ENCODE results near the gene GSG1L.

Gene GSG1L

DNA sequence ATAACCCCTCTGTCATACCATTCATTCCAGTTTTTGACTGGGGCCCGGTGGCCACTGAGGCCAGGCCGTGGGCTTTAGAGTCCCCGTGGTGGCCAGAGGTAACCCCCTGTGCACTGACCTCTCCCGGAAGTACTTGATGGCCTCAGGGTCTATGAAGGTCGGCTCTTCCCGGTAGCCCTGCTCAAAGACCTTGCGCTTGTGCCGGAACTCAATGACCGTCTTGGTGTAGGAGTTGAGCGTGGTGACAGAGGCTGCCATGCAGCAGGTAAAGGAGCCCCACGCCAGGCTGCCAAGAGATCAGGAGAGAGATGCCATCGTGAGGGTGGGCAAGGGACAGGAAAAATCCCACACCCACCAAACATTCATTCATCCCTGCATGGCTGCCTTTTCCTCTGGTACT, 234.8 kb downstream of the GSG1L start:
- no peak for DNase-seq (ENCODE audit: insufficient read length, low spot score)
- FAIRE-seq = no peak

DNA sequence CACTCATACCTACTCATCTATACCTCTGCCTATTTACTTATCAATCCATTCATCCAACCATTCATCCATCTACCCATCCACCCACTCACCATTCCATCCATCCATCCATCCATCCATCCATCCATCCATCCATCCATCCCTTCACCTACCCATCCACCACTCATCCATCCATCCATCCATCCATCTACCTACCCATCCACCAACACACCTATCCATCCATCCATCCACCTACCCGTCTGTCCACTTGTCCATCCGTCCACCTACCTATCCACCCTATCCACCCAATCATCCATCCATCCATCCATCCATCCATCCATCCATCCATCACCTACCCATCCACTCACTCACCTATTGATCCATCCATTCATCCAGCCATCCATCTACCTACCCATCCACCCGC, 235.7 kb downstream of the GSG1L start:
- DNase-seq (ENCODE audit: insufficient read length, low spot score) = no peak
- no peak for FAIRE-seq

DNA sequence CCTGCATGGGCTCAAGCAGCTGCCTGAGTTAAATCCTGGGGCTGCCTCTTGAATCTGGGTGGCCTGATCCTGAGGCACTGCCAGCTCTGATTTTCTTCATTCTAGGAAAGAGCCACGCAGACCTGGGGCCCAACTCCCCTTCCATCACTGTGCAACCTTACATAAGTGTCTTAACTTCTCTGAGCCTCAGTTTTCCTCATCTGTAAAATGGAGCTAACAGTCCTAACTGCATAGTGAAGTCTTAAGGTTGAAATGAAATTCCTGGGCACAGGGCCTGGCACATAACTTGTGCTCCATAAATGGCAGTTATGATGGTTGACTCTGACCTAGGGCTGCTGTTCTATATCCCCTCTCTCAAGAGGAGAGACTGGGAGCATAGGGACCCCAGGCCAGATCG, 236.6 kb downstream of the GSG1L start:
- DNase-seq (ENCODE audit: insufficient read length, low spot score) (no peak), FAIRE-seq (no peak)

DNA sequence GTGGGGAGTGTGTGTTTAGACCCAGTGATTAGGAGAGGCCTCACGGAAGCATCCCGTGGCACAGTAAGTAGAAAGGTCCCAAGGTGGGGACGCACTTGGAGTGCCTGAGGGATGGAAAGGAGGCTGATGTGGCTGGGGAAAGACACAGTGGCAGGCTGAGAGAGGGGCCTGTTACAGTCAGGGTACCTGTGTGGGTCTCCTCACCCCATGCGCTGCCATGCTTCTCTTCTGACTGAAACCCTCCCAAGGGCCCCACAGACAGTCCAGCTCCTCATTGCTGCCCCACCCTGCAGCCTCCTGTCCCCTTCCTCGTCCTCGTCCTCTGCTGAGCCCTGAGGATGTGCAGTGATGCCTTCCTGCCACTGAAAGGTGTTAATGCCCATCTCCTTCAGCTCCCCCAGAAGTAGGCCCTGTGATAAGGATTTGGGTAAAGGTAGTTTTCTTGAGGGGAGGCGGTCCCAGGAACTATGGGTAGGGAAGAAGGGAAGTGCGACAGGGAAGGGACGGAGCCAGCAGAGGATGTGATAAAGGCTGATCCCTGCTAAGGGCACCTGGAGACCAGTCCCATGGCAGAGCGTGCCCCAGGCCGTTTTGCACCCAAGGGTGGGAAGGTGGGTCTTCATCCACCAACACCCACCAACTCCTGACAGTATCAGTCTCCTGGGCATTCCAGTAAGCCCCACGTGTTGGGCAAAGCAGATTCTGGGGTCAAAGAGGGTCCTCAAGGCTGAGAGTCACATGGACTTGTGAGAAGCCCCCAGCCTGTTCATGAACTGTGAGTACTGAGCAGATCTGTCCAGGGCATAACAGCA, 237.2 kb downstream of the GSG1L start:
- no peak for FAIRE-seq
- no peak for DNase-seq (ENCODE audit: insufficient read length, low spot score)

DNA sequence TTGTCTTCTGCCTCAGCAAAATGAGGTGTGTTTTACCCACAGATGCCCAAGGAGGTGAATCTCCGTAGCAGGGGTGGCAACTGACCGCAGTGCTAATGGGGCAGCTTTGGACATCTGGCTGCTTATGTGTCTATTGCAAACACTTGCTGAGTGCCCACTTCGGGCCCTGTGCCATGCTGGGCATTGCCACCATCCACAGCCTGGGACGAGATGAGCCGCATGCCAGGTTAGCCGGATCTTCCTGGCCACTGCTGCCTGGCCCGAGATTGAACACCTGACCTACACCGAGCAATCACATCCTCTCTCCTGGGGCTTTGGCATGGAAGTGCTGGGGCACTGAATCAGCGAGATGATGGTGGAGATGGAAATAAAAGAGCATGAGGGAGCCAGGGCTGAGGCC, 238.7 kb downstream of the GSG1L start:
- no peak for FAIRE-seq

DNA sequence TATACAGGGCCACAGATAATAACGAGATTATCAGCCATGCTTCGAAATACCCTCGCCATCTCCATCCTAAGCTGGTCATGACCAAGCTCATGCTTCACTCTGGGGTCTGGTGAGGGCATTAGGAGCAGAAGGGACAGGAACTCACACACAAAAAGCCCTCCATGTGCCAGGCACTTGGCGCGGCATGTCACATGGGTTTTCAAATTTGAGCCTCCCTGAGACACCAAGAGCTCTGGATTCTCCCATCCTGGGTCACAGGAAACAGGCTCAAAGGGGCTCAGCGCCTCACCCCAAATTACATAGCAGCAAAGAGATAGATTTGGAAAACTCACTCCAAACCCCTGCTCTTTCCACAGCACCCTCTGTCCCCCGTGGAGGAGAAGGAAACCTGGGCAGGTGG, 239.5 kb downstream of the GSG1L start:
- FAIRE-seq (no peak), DNase-seq (ENCODE audit: insufficient read length, low spot score) (no peak)

More for the DNA sequence above, 238.7 kb downstream of the GSG1L start:
- no peak for DNase-seq (ENCODE audit: insufficient read length, low spot score)

DNA sequence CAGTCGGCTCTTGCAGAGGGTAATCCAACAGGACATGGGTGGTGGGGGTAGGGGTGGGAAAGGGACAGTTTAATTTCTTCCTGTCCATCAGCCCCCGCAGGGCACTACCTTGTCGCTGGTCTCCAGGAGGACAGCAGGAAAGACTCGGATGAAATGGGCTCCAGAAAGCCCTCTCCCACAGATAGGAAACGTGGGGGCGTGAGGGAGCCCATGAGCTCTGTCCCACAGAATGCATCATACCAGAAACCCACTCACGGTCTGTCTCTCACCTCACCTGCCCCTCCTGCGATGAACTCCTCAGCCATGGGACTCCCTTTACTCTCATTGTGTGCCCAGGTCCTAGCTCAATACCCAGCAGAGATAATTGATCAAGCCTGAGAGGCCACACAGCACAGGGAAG, 240.1 kb downstream of the GSG1L start:
- DNase-seq (ENCODE audit: insufficient read length, low spot score) = no peak
- no peak for FAIRE-seq

DNA sequence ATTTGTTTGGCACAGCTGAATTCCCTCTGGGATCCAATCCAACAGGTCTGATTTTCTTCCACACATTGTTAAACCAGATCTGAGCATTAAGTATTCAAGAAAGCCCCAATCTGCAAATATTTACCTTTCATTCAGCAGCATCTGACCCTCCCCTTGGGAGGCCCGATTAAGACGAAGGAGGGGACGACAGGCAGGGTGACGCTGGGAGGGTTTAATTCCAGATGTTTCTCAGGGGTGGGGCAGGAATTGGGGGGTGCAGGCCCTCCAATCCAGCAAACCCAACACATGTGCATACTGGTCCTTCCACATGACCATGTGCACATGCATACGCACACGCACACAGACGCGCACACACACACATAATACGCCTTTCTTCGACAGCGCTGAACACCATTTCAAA, 240.5 kb downstream of the GSG1L start:
- no peak for DNase-seq (ENCODE audit: insufficient read length, low spot score)
- FAIRE-seq = no peak

DNA sequence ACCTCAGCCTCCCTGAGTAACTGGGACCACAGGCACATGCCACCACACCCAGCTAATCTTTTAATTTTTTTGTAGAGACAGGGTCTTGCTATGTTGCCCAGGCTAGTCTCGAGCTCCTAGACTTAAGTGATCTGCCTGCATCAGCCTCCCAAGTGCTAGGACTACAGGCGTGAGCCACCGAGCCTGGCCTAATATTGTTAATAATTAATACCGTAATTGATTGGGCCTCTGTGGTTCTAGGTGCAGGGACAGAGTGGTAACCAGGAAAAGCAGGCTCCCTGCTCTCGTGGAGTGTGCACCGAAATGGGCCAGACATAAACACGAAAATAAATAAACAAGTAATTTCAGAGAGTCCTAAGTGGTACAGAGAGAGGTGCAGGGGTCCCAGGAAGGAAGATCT, 241.0 kb downstream of the GSG1L start:
- no peak for FAIRE-seq
- DNase-seq (ENCODE audit: insufficient read length, low spot score) = no peak

DNA sequence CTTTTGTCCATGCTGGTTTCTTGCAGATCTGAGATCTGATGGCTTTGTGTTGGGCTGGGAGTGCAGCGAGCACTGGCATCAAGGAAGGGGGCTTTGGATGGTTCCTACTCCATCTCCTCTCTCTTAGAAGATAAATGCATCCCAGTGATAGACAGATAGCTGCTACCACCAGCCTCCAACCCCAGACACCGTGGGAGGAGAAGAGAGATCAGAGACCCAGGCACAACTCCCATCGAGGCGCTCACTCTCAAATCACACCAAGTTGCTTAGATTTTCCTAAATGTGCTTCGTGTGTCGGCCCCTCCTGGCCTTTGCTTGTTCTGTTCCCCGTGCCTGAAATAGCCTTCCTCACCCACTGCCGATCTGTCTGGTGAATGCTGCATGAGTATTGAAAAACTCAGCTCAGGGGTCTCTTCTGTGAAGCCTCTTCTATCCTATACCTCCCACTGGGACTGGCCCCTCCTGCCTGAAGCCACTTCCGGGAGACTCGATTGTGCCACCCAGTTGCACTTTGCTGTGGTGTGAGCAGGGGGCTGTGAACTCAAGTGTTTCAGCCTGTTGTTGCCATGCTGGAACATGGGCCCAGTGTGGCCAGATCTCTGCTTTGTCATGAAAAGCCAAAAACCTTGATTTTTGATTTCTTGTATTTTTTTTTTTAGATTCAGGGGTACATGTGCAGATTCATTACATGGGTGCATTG, 242.7 kb downstream of the GSG1L start:
- FAIRE-seq (no peak), DNase-seq (ENCODE audit: insufficient read length, low spot score) (no peak)

DNA sequence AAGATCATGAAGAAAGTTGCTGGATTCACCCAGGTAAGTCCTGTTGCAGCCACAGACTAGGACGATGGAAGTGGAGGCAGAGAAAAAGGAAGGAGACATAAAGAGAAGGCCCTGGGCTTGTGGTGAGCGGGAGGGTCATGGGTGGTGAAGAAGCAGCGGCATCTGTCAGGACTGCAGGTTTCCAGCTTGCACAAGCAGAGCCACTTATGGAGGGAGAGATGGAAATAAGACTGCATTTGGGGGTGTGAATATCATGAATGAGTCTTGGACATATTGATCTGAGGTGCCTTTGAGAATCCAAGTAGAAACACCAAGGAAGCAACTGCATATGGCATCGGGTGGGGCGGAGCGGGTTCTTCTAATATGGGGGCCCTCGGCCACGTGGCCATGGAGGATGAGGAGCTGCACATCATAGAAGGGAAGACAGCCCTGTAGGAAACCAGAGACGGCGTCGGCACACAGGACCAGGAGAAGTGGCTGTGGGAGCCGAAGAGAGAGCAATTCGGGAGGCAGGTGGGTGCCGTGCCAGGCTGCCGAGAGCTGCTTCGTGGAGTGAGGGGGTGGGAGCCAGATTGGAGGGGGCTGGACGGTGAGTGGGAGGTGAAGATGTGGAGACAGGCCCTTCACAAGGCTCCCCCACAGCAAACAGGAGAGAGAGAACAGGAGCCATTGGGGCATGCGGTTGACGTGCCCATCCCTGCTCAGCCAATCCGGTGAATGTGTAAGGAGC, 243.5 kb downstream of the GSG1L start:
- DNase-seq (ENCODE audit: insufficient read length, low spot score) (no peak), FAIRE-seq (no peak)

DNA sequence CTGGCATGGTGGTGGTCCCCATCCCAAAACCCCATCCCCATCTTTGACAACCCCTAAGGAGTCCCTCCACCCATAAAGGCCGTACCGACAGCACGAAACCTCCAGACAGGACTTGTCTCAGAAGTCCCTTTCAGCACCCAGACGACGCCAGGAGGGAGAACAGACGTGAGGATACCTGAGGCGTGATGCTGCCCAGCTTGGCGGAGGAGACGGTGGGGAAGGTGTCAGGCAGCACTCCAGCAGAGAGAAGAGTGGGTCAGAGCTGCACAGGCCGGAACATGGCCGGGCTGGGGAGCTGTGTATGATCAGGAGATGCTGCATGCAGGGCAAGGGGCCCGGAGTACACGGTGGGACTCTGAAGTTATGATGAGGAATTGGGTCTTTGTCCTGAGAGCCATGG, 244.2 kb downstream of the GSG1L start:
- FAIRE-seq (no peak), DNase-seq (ENCODE audit: insufficient read length, low spot score) (no peak)

DNA sequence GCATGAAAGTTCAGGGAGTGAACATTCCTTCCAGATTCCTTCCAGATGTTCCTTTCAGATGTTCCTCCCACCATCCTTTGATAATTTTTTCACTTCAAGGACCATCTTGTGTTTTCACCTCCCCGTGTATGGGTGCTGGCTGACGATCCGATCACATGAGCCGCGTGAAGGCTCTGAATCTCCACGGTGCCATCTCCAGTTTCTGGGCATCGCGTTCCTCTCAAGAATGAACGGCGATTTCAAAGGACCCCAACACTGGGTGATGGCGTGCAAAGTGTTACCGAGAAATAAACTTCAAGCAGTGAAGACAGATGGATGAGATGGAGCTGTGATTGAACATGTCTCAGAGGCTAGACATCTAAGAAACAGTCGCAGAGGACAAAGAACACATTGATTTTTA, 245.3 kb downstream of the GSG1L start:
- no peak for FAIRE-seq
- DNase-seq (ENCODE audit: insufficient read length, low spot score) = no peak

DNA sequence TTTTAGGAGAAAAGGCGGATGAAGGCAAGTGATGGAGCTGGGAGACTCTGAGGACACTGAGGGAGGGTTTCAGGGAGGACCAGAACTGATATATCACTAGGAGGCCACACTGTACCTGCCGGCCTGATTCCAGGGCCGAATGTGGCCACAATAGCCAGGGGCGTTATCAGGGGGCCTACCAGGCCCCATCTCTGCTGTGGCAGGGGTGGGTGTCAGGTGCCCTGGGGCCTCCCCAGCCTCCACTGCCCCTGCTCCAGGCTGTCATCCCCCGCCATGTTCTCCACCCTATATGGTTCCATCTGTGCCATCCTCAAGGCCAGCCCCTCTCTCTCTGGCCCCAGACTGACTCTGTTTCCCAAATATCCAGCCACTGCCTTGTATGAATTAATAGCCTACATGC, 246.5 kb downstream of the GSG1L start:
- FAIRE-seq = no peak

DNA sequence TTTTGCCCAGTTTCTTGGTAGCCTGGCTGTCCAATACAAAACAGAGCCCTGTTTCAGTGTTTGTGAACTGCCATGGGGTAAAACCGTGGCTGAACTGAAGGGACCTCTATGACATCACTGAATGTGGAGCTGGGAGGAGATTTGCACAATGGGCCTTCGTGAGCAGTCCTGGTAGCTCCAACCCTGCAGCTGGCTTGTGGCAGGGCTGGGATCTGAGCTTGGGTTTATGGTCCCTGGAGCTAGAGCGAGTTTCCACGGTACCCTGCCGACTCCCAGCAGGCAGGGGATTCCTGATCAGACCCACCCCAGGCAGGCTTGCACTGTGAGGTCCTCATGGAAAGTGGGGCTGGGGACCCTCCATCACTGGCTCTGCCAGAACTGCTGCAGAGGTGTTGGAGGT, 247.0 kb downstream of the GSG1L start:
- no peak for DNase-seq (ENCODE audit: insufficient read length, low spot score)
- no peak for FAIRE-seq

More for the DNA sequence above, 246.5 kb downstream of the GSG1L start:
- no peak for DNase-seq (ENCODE audit: insufficient read length, low spot score)

DNA sequence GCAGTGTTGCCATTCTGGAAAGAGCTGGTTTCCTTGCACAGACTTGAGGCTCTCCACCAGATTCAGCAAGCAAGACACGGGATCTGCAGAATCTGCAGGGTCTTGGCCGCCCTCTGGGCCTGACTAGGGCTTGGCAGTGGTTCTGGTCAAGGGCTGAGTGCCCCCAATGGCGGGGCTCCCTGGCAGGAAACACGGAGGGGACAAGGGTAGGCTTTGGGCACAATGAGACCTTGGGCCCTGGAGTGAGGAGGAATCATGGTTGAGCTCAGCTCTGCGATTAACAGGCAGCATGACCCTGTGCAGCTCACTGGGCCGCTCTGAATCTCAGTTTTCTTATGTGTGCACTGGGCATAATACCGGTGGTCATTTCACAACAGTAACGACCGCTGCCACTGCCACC, 249.9 kb downstream of the GSG1L start:
- DNase-seq (ENCODE audit: insufficient read length, low spot score) = no peak
- no peak for FAIRE-seq

DNA sequence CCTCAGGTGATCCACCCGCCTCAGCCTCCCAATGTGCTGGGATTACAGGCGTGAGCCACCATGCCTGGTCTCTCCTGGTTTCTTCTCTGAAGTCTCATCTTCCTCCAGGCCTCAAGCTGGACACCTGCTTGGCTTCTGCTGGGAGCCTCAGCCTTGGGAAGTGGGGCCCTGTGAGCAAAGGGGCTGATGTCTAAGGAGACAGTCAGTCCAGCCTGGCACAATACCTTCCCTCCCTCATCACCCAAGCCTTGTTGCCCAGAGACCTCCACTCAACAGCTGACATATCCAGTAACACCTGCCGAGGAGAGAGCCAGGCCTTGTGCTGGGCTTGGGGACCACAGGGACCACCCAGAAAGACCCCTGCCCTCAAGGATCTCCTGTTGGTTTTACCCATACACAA, 251.6 kb downstream of the GSG1L start:
- FAIRE-seq (no peak), DNase-seq (ENCODE audit: insufficient read length, low spot score) (no peak)

DNA sequence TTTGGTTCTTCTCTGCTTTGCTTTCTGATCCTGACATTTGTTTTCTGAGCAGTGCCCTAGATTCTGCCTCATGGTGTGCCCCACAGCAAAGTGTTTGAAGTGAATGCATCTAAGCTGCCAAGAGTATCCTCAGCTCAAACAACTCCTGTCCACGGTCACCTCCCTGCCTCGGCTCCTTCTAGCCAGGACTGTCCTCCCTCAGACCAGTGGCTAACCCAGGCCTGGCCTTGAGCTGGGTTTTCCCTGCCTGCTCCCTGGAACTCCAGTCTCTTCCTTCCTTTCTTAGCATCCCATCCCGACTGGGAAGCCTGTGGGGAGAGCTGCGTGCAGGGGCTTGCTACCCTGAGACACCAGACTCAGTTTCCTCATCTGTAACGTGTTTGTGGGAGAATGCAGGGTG, 256.5 kb downstream of the GSG1L start:
- no peak for FAIRE-seq

DNA sequence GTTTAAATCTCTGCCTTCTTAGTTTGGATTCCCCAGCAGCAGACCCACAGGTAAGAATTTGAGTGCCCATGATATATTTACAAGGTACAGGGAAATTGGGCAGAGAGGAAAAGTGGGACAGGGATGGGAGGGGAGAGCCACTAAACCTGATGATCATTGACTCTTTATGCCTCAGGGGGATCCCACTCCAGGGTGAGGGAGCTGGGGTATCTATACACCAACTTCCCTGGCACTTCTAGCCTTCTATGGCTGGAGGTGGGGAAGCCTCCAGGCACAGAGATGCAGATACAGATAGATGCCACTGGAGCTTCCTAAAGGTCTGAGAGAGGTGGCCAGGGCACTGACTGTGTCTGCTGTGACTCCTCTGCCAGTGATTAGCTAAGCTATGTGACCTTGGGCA, 257.1 kb downstream of the GSG1L start:
- FAIRE-seq = no peak

More for the DNA sequence above, 256.5 kb downstream of the GSG1L start:
- no peak for DNase-seq (ENCODE audit: insufficient read length, low spot score)

DNA sequence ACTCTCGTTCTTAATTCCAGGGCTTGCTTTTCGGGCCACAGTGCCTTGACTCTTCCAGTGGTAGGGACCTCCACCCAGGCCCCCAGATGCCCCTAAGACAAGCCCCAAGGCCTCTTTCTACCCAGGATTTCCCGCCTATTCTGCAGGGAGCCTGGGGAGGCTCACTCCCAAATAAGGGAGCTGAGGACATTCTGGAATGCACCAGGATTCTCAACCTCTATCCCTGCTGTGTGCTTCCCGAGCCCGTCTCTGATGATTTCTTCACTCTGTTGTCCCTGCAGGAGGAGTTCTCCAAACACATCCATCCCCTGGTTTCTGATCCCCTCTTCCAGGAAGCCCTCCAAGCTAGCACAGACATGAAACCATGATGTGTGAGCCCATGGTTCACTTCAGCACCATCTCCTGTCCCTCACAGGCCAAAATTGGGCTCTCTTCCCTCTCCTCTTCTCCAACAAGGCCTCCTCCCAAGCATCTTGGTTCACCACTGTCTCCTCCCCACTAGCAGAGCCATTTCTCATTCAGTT, 257.6 kb downstream of the GSG1L start:
- no peak for DNase-seq (ENCODE audit: insufficient read length, low spot score)
- FAIRE-seq = no peak

More for the DNA sequence above, 257.1 kb downstream of the GSG1L start:
- DNase-seq (ENCODE audit: insufficient read length, low spot score) = no peak

DNA sequence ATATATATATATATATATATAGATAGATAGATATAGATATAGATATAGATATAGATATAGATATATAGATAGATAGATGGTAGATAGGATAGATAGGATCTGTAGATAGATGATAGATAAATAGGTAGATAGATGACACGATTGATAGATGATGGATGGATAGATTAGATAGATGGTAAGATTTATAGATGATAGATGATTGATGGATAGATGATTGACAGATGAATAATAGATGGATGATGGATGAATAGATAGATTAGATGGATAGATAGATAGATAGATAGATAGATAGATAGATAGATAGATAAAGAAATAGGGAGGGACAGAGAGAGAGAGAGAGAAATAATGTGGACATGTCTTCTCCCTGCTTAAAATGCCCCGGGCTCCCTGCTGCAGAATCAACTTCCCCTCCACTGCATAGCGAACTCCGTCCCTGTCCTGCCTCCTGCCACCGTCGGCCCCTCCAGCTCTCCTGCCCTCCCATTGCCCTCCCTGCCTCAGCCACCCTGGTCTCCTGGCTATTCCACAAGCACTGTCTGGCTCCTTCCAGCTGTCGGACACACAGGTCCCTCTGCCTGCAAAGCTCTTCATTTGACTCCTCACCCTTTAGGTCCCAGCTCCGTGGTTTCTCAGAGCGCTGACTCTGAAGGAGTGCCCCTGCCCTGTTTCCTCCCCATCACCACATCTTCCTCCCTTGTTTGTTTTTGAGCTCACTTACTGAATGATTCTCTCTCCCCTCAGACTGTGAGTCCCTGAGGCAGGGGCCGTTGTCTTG, 259.6 kb downstream of the GSG1L start:
- FAIRE-seq = no peak
- no peak for DNase-seq (ENCODE audit: insufficient read length, low spot score)

Measured in GM19239 (cell line).